AG09319 (cell line): ENCODE measurements around the gene UCP2.

Experiments
- DNase-seq: peaks from one replicate; pipeline ENCODE4 v3.0.0-alpha.2; 2010; ENCODE audit warnings: low read depth; ENCODE audit errors: extremely low read depth
- CTCF ChIP-seq: IDR thresholded peaks from 2 replicates; pipeline ENCODE4 v1.5.1; 2011; ENCODE audit warnings: low read depth, mild to moderate bottlenecking, inconsistent platforms, low read length, moderate library complexity

UCP2 gene

GRCh38 chr11:73971175-73971719, 11.4 kb downstream of the UCP2 start:
- no peak for DNase-seq
- TF ChIP-seq CTCF = no peak

- DNase-seq = no peak
- TF ChIP-seq CTCF = no peak
Observed at GRCh38 chr11:73969991-73970800, 12.4 kb downstream of the UCP2 start.

GRCh38 chr11:73969091-73969490, 13.6 kb downstream of the UCP2 start:
- no peak for TF ChIP-seq CTCF
- no peak for DNase-seq

- TF ChIP-seq CTCF = no peak
- DNase-seq = no peak
Observed at GRCh38 chr11:73968356-73968966, 14.2 kb downstream of the UCP2 start.

GRCh38 chr11:73965764-73966121, 16.9 kb downstream of the UCP2 start:
- no peak for DNase-seq

GRCh38 chr11:73965076-73965763, 17.4 kb downstream of the UCP2 start:
- DNase-seq = no peak
- TF ChIP-seq CTCF = no peak

More at GRCh38 chr11:73965764-73966121, 16.9 kb downstream of the UCP2 start:
- no peak for TF ChIP-seq CTCF

- DNase-seq = no peak
- TF ChIP-seq CTCF = no peak
Observed at GRCh38 chr11:73963861-73964260, 18.8 kb downstream of the UCP2 start.
